ENCODE measurements around the gene VPS50. TPM values are rescaled to one million over a fixed set of nuclear protein-coding genes. Genes with fewer than 3 reads are reported as not detected.

VPS50 gene
- total and polyA plus RNA-seq, 4 experiments from 2014 or later: 7.5 to 45.8 (median 26.0) TPM

DNA sequence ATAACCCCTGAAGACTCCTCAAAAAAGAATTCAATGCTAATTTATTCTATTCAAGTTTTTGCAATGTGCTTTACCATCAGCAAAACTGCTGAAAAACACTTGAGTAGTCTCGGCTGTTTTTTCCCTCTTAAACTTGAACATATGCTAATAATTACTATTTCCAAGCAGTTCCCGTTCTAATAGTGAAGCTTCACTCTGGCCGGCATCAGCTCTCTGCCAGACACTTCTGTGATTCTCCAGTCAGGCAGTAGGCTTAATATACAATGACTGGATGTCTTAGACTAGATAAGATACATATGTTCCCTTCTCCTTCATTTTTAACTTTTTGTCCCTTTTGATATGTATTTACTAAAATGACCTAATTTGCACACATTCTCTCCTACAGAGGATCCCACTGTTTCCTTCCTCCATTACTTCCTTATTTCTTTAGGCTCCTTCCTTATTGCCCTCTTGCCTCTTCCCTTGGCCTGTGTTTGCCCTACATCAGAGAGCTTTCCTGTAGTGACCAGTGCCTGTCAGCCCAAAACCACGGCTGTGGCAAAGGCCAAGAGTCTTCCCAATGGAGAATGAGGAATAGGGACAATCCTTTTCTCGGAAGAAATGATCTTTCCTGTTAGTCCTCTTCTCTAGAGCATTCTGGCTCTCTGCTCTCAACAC, 29.4 kb upstream of the VPS50 start:
- ChIA-PET POLR2A (ENCODE audit: partially characterized antibody) (no interaction called here), CTCF (ENCODE audit: partially characterized antibody) (no interaction called here)
- Histone ChIP-seq H3K36me3 (ENCODE audit: insufficient read depth, low read length) (no peaks in the 10 kb centered on the region), H3K27me3 (ENCODE audit: insufficient read depth, low read length) (no peaks in the 10 kb centered on the region), H3K4me3 (ENCODE audit: low read length in 2 of 2) (no peak overlapping the region), H3K9me3 (ENCODE audit: control insufficient read depth in 1 of 2, low read length in 2 of 2) (no peaks in the 10 kb centered on the region), H3K27ac (ENCODE audit: low read depth, low read length) (no peak overlapping the region), H3K4me1 (ENCODE audit: insufficient read depth, low read length) (no peaks in the 10 kb centered on the region)
- intact Hi-C loops (cut with micrococcal nuclease): no loop called here
- no peaks in the 10 kb centered on the region for H3K9me3 Mint-ChIP-seq
- no peak for DNase-seq
- H3K27ac Mint-ChIP-seq: no peak overlapping the region
- H3K27me3 Mint-ChIP-seq: peaks cover 9 to 14% of the 10 kb centered on the region in 2 donors
- H3K4me3 Mint-ChIP-seq: no peak overlapping the region
- H3K36me3 Mint-ChIP-seq: no peaks in the 10 kb centered on the region
- no peaks in the 10 kb centered on the region for H3K4me1 Mint-ChIP-seq

DNA sequence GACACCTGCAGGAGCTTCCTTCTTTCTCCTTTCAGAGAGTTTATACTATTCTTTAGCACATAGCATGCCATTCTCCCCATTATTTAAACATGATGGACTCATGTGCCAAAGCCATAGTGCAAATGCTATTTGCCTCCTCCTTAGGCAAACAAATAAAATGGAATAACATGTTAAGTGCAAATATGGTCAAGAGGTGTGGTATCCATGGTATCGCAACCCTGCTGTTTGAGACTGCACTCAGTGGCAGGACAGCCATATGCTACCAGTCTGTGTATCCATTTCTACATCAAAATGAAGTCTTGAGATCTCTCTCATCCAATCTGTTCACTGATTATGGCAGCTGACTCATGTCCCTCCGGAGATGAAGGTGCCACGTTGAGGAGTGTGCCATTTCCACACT, 28.7 kb upstream of the VPS50 start:
- no peaks in the 10 kb centered on the region for H3K9me3 ChIP-seq (ENCODE audit: control insufficient read depth in 1 of 2, low read length in 2 of 2)
- H3K4me3 ChIP-seq (ENCODE audit: low read length in 2 of 2): no peak overlapping the region
- Mint-ChIP-seq H3K36me3 (no peaks in the 10 kb centered on the region), H3K27ac (no peak overlapping the region), H3K4me3 (no peak overlapping the region), H3K4me1 (no peaks in the 10 kb centered on the region), H3K27me3 (peaks cover 8 to 14% of the 10 kb centered on the region in 2 donors), H3K9me3 (no peaks in the 10 kb centered on the region)
- no peak for DNase-seq
- no peaks in the 10 kb centered on the region for H3K27me3 ChIP-seq (ENCODE audit: insufficient read depth, low read length)
- H3K4me1 ChIP-seq (ENCODE audit: insufficient read depth, low read length): no peaks in the 10 kb centered on the region
- no peaks in the 10 kb centered on the region for H3K36me3 ChIP-seq (ENCODE audit: insufficient read depth, low read length)
- ChIA-PET POLR2A (ENCODE audit: partially characterized antibody) (no interaction called here), CTCF (ENCODE audit: partially characterized antibody) (no interaction called here)
- no peak overlapping the region for H3K27ac ChIP-seq (ENCODE audit: low read depth, low read length)
- intact Hi-C loops (cut with micrococcal nuclease): no loop called here

DNA sequence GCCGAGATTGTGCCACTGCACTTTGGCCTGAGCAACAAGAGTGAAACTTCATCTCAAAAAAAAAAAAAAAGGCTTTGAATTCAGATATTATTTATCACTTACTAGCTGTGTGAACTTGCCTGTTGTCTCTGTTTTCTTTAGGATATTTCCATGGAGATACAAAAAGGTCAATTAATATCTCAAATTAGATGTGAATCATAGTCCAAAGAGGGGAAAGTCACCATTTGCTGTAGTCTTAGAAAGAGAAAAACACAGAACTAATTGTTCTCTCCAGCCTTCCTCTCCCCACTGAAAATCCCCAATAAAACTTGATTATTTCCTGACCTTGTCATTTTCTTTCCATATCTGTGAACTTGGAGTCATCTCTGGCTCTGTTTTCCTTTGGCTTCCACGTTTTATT, 27.1 kb upstream of the VPS50 start:
- no peaks in the 10 kb centered on the region for H3K9me3 Mint-ChIP-seq
- H3K27me3 Mint-ChIP-seq: peaks cover 1 to 10% of the 10 kb centered on the region in 2 donors
- intact Hi-C loops (cut with micrococcal nuclease): no loop called here
- POLR2A ChIA-PET (ENCODE audit: partially characterized antibody): no interaction called here
- H3K27me3 ChIP-seq (ENCODE audit: insufficient read depth, low read length): no peaks in the 10 kb centered on the region
- H3K27ac Mint-ChIP-seq: no peak overlapping the region
- H3K36me3 ChIP-seq (ENCODE audit: insufficient read depth, low read length): no peaks in the 10 kb centered on the region
- no peak overlapping the region for H3K27ac ChIP-seq (ENCODE audit: low read depth, low read length)
- H3K9me3 ChIP-seq (ENCODE audit: control insufficient read depth in 1 of 2, low read length in 2 of 2): no peaks in the 10 kb centered on the region
- no peak overlapping the region for H3K4me3 ChIP-seq (ENCODE audit: low read length in 2 of 2)
- H3K4me3 Mint-ChIP-seq: no peak overlapping the region
- no peak for DNase-seq
- H3K4me1 ChIP-seq (ENCODE audit: insufficient read depth, low read length): no peaks in the 10 kb centered on the region
- H3K4me1 Mint-ChIP-seq: no peaks in the 10 kb centered on the region
- CTCF ChIA-PET (ENCODE audit: partially characterized antibody): no interaction called here
- H3K36me3 Mint-ChIP-seq: no peaks in the 10 kb centered on the region

DNA sequence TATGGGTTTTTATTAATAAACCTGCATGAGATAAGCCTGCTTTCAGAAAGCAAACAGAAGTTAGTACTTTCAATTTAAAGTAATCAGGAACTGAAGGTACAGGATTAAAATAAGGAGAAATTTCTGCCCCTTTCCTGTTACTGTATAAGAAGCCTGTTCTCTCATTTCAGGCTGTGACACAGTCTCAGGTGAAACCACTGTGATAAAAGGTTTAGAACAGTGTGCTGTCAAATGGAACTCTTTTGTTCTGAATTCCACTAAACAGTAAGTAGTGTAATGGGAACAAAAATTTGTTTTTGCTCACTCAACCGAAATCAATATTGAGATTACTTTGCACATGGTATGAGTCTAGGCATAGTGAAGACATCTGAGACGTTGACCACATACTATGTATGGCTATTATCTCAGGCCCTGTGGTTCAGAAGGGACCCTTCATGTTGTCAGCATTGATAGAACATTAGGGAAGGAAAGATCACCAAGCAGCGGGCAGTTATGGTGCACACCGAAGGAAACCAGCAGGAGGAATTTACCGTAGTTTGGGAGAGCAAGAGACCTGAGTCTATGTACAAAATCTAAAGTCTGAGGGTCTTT, 20.8 kb upstream of the VPS50 start:
- H3K27me3 ChIP-seq (ENCODE audit: insufficient read depth, low read length): peaks cover 5% of the 10 kb centered on the region
- ChIA-PET CTCF (ENCODE audit: partially characterized antibody) (interaction anchor here (1.1 kb wide), 1 partner anchor 17 kb away, joined by 3 read pairs; no protein-coding TSS in a partner anchor), POLR2A (ENCODE audit: partially characterized antibody) (no interaction called here)
- intact Hi-C loops (cut with micrococcal nuclease): no loop called here
- no peaks in the 10 kb centered on the region for H3K4me1 ChIP-seq (ENCODE audit: insufficient read depth, low read length)
- H3K27ac ChIP-seq (ENCODE audit: low read depth, low read length): no peak overlapping the region
- no peaks in the 10 kb centered on the region for H3K36me3 ChIP-seq (ENCODE audit: insufficient read depth, low read length)
- no peak for DNase-seq
- Mint-ChIP-seq H3K27me3 (peaks cover 29 to 37% of the 10 kb centered on the region in 2 donors), H3K4me3 (no peak overlapping the region), H3K4me1 (no peaks in the 10 kb centered on the region), H3K27ac (no peak overlapping the region), H3K9me3 (no peaks in the 10 kb centered on the region), H3K36me3 (no peaks in the 10 kb centered on the region)
- H3K9me3 ChIP-seq (ENCODE audit: control insufficient read depth in 1 of 2, low read length in 2 of 2): no peaks in the 10 kb centered on the region
- no peak overlapping the region for H3K4me3 ChIP-seq (ENCODE audit: low read length in 2 of 2)

DNA sequence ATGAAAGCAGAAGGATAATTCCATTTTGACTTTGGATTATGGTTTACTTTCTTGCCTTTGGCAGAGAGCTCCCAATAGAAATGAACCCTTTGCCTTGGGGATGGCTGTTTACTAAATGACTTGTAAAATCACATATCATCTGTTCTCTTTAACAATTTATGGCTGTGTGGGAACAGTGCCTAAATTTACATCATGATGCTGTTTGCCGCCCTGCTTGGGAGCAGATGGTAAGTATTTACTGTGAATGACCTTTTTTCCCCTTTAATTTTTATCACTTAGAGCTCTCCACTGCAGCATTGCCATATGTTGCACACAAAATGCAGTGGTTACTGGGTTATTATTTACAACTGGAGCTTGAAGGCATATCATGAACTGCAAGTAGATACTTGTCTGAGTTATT, 19.3 kb upstream of the VPS50 start:
- H3K27ac ChIP-seq (ENCODE audit: low read depth, low read length): no peak overlapping the region
- no peaks in the 10 kb centered on the region for H3K36me3 Mint-ChIP-seq
- no peak overlapping the region for H3K4me3 ChIP-seq (ENCODE audit: low read length in 2 of 2)
- H3K4me3 Mint-ChIP-seq: no peak overlapping the region
- ChIA-PET POLR2A (ENCODE audit: partially characterized antibody) (no interaction called here), CTCF (ENCODE audit: partially characterized antibody) (interaction anchor here (1.3 kb wide), 1 partner anchor 15 kb away, joined by 3 read pairs; no protein-coding TSS in a partner anchor)
- no peaks in the 10 kb centered on the region for H3K9me3 ChIP-seq (ENCODE audit: control insufficient read depth in 1 of 2, low read length in 2 of 2)
- H3K9me3 Mint-ChIP-seq: no peaks in the 10 kb centered on the region
- no peak for DNase-seq
- intact Hi-C loops (cut with micrococcal nuclease): no loop called here
- H3K27me3 Mint-ChIP-seq: peaks cover 31 to 41% of the 10 kb centered on the region in 2 donors
- H3K27me3 ChIP-seq (ENCODE audit: insufficient read depth, low read length): peaks cover 5% of the 10 kb centered on the region
- no peaks in the 10 kb centered on the region for H3K36me3 ChIP-seq (ENCODE audit: insufficient read depth, low read length)
- no peaks in the 10 kb centered on the region for H3K4me1 Mint-ChIP-seq
- no peak overlapping the region for H3K27ac Mint-ChIP-seq
- no peaks in the 10 kb centered on the region for H3K4me1 ChIP-seq (ENCODE audit: insufficient read depth, low read length)

DNA sequence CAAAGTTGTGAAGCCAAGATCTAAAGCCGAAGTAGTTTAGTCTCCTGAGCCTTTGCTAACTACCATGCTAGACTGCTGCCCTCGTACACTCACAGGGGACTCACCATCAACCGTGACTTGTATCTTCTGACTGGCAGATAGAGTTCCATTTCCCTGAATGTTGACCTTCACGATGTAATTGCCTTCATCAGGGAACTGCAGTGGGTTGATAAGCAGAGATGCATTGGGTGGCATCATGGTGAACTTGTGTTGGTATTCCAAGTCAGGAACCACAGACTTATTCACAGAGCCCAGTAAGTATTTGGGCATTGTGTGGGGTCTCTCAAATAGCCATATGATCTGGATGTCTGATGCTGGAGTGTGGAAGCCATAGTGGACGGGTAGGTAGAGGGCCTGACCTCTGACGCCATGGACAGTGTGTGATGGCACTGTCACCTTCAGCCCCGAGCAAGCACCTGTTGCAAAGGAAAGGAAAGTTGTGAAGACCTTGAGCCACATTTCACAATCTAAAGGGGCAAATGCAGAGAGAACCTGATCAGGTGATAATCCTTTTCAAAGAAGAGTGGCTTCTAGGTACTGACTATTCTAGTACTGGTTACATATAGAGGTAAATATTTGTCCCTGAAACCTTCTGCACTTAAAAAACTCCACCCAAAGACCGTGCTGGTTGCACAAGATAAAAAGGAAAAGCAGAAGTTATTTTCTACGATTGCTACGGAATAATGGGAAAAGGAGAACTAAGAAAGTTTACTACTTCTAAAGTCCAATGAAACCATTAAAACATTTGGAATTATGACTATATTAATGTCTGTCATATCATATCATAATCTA, 13.0 kb upstream of the VPS50 start:
- H3K9me3 ChIP-seq (ENCODE audit: control insufficient read depth in 1 of 2, low read length in 2 of 2): no peaks in the 10 kb centered on the region
- Mint-ChIP-seq H3K4me1 (no peaks in the 10 kb centered on the region), H3K27ac (no peak overlapping the region), H3K4me3 (no peak overlapping the region), H3K9me3 (no peaks in the 10 kb centered on the region), H3K27me3 (peaks cover 21 to 24% of the 10 kb centered on the region in 2 donors), H3K36me3 (no peaks in the 10 kb centered on the region)
- H3K27me3 ChIP-seq (ENCODE audit: insufficient read depth, low read length): no peaks in the 10 kb centered on the region
- H3K27ac ChIP-seq (ENCODE audit: low read depth, low read length): no peak overlapping the region
- H3K4me1 ChIP-seq (ENCODE audit: insufficient read depth, low read length): no peaks in the 10 kb centered on the region
- no peak overlapping the region for H3K4me3 ChIP-seq (ENCODE audit: low read length in 2 of 2)
- POLR2A ChIA-PET (ENCODE audit: partially characterized antibody): no interaction called here
- CTCF ChIA-PET (ENCODE audit: partially characterized antibody): no interaction called here
- DNase-seq: no peak
- intact Hi-C loops (cut with micrococcal nuclease): no loop called here
- H3K36me3 ChIP-seq (ENCODE audit: insufficient read depth, low read length): no peaks in the 10 kb centered on the region

DNA sequence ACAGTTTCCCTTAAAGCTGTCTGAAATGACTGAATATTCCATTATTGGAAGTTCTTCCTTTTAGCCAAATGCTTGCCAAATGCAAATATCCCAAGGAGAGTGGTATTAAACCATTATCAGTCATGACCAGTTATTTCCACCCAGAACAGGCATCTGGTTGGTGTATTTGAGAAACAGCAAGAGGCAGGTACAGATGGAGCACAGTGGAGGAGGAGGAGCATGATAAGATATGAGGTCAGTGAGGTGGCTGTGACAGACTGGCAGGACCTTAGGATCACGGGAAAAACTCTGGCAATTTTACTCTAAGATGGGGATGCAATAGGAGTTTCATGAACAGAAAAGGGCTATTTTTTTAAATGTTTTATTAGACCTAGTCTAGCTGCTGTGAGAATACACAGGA, 12.3 kb upstream of the VPS50 start:
- no peak overlapping the region for H3K4me3 Mint-ChIP-seq
- DNase-seq: no peak
- H3K4me1 Mint-ChIP-seq: no peaks in the 10 kb centered on the region
- H3K9me3 Mint-ChIP-seq: no peaks in the 10 kb centered on the region
- H3K27ac Mint-ChIP-seq: no peak overlapping the region
- POLR2A ChIA-PET (ENCODE audit: partially characterized antibody): no interaction called here
- CTCF ChIA-PET (ENCODE audit: partially characterized antibody): no interaction called here
- Histone ChIP-seq H3K27ac (ENCODE audit: low read depth, low read length) (no peak overlapping the region), H3K4me1 (ENCODE audit: insufficient read depth, low read length) (no peaks in the 10 kb centered on the region), H3K4me3 (ENCODE audit: low read length in 2 of 2) (no peak overlapping the region), H3K27me3 (ENCODE audit: insufficient read depth, low read length) (no peaks in the 10 kb centered on the region), H3K9me3 (ENCODE audit: control insufficient read depth in 1 of 2, low read length in 2 of 2) (no peaks in the 10 kb centered on the region), H3K36me3 (ENCODE audit: insufficient read depth, low read length) (no peaks in the 10 kb centered on the region)
- H3K27me3 Mint-ChIP-seq: peaks cover 16 to 19% of the 10 kb centered on the region in 2 donors
- H3K36me3 Mint-ChIP-seq: no peaks in the 10 kb centered on the region
- intact Hi-C loops (cut with micrococcal nuclease): no loop called here

All from CD4-positive, alpha-beta memory T cell (primary cell).